Testis (tissue), 2 donors: Measurements from ENCODE around the gene RHBDL1.
A peak's percentile ranks its signal among the peaks of the same experiment; 100 is the strongest.

Experiments used
- CTCF ChIP-seq, 3 experiments: fragments of 450-650 bp in 2 of 3; fragments of 200-600 bp in 1 of 3; sonication (generic) in 1 of 3; IDR thresholded peaks; one replicate each; pipeline ENCODE4 v1.5.1; 2016 to 2019; ENCODE audit warnings: antibody characterized with exemption in 3 of 3, mild to moderate bottlenecking in 2 of 3, moderate library complexity in 1 of 3
- POLR2A ChIP-seq: fragments of 450-650 bp; IDR thresholded peaks from one replicate; pipeline ENCODE4 v1.6.1; 2017; ENCODE audit warnings: antibody characterized with exemption, mild to moderate bottlenecking, moderate library complexity

- TF ChIP-seq CTCF (IDR thresholded peaks at IDR 0.05) (peak in 1 of 3 experiments; percentile 6), POLR2A (no peak)
Measured at GRCh38 chr16:720990-721764, 45.7 kb downstream of the RHBDL1 start, which contains the start of gene ANTKMT.
